HG02973 (cell line): Measurements from ENCODE around the gene ARMC2.

Experiments used
- ATAC-seq: cut with Tn5 transposase; IDR thresholded peaks from one replicate; pipeline ENCODE4 v1.9.1; 2021; ENCODE audit warnings: moderate library complexity; ENCODE audit not compliant: unreplicated experiment

Gene ARMC2

GRCh38 chr6:108982154-108983113, 134.2 kb downstream of the ARMC2 start:
- ATAC-seq: no peak

- no peak for ATAC-seq
These were observed 134.9 kb downstream of the ARMC2 start for GRCh38 chr6:108983151-108983550.

- ATAC-seq: no peak
These were observed 137.1 kb downstream of the ARMC2 start for GRCh38 chr6:108985301-108985700.

- ATAC-seq: no peak
These were observed 138.9 kb downstream of the ARMC2 start for GRCh38 chr6:108987156-108987555.

GRCh38 chr6:108988296-108988695, 140.1 kb downstream of the ARMC2 start:
- ATAC-seq: no peak

- no peak for ATAC-seq
These were observed 140.5 kb downstream of the ARMC2 start for GRCh38 chr6:108988765-108989164.

- no peak for ATAC-seq
These were observed 141.5 kb downstream of the ARMC2 start for GRCh38 chr6:108989700-108990099.

GRCh38 chr6:108993876-108994275, 145.7 kb downstream of the ARMC2 start:
- no peak for ATAC-seq

- no peak for ATAC-seq
These were observed 147.1 kb downstream of the ARMC2 start for GRCh38 chr6:108995296-108995695.

GRCh38 chr6:108996208-108996607, 148.0 kb downstream of the ARMC2 start:
- no peak for ATAC-seq

GRCh38 chr6:108998485-108998884, 150.3 kb downstream of the ARMC2 start:
- ATAC-seq: no peak

GRCh38 chr6:108999428-108999827, 151.2 kb downstream of the ARMC2 start:
- no peak for ATAC-seq

- ATAC-seq: no peak
These were observed 152.1 kb downstream of the ARMC2 start for GRCh38 chr6:109000289-109000688.

GRCh38 chr6:109001291-109001894, 153.2 kb downstream of the ARMC2 start:
- no peak for ATAC-seq

GRCh38 chr6:109002051-109002697, 154.0 kb downstream of the ARMC2 start:
- ATAC-seq: no peak

- no peak for ATAC-seq
These were observed 154.7 kb downstream of the ARMC2 start for GRCh38 chr6:109002882-109003281.

GRCh38 chr6:109006818-109007217, 158.6 kb downstream of the ARMC2 start:
- no peak for ATAC-seq

GRCh38 chr6:109007521-109007920, 159.3 kb downstream of the ARMC2 start:
- ATAC-seq: no peak

- ATAC-seq: no peak
These were observed 159.8 kb downstream of the ARMC2 start for GRCh38 chr6:109008054-109008453.

GRCh38 chr6:109008537-109009235, 160.5 kb downstream of the ARMC2 start:
- no peak for ATAC-seq
